HG03064 (cell line): Measurements from ENCODE around the gene KLHL29.

Experiments
- ATAC-seq: cut with Tn5 transposase; IDR thresholded peaks from one replicate; pipeline ENCODE4 v1.9.1; 2021; ENCODE audit warnings: low read depth; ENCODE audit not compliant: unreplicated experiment

Gene KLHL29

GRCh38 chr2:23543302-23543701 lies 158.3 kb downstream of the KLHL29 start:
- no peak for ATAC-seq

- ATAC-seq, result no peak
These were observed 158.7 kb downstream of the KLHL29 start for GRCh38 chr2:23543728-23544127.

GRCh38 chr2:23544589-23545295 lies 159.8 kb downstream of the KLHL29 start:
- ATAC-seq, result no peak

GRCh38 chr2:23545396-23545795 lies 160.4 kb downstream of the KLHL29 start:
- no peak for ATAC-seq

GRCh38 chr2:23545811-23546210 lies 160.8 kb downstream of the KLHL29 start:
- ATAC-seq, result no peak

- ATAC-seq, result no peak
These were observed 161.9 kb downstream of the KLHL29 start for GRCh38 chr2:23546913-23547312.

- no peak for ATAC-seq
These were observed 162.7 kb downstream of the KLHL29 start for GRCh38 chr2:23547725-23548124.

GRCh38 chr2:23548143-23548769 lies 163.3 kb downstream of the KLHL29 start:
- ATAC-seq, result no peak

GRCh38 chr2:23549051-23549450 lies 164.1 kb downstream of the KLHL29 start:
- ATAC-seq, result no peak

GRCh38 chr2:23549821-23550530 lies 165.0 kb downstream of the KLHL29 start:
- ATAC-seq, result no peak

GRCh38 chr2:23550553-23550952 lies 165.6 kb downstream of the KLHL29 start:
- ATAC-seq, result no peak

GRCh38 chr2:23551875-23552274 lies 166.9 kb downstream of the KLHL29 start:
- ATAC-seq, result no peak

GRCh38 chr2:23553561-23553960 lies 168.6 kb downstream of the KLHL29 start:
- ATAC-seq, result no peak

- ATAC-seq, result no peak
These were observed 169.2 kb downstream of the KLHL29 start for GRCh38 chr2:23554054-23554697.

- ATAC-seq, result no peak
These were observed 171.0 kb downstream of the KLHL29 start for GRCh38 chr2:23555944-23556343.

- ATAC-seq, result no peak
These were observed 171.9 kb downstream of the KLHL29 start for GRCh38 chr2:23556929-23557328.

- ATAC-seq, result no peak
These were observed 172.5 kb downstream of the KLHL29 start for GRCh38 chr2:23557455-23557854.

- ATAC-seq, result no peak
These were observed 174.7 kb downstream of the KLHL29 start for GRCh38 chr2:23559561-23560239.

GRCh38 chr2:23561088-23561487 lies 176.1 kb downstream of the KLHL29 start:
- no peak for ATAC-seq

GRCh38 chr2:23561544-23561943 lies 176.6 kb downstream of the KLHL29 start:
- no peak for ATAC-seq

GRCh38 chr2:23562143-23562542 lies 177.2 kb downstream of the KLHL29 start:
- ATAC-seq, result no peak
